Measurements from ENCODE around the gene ZNF688.
A peak's percentile ranks its signal among the peaks of the same experiment; 100 is the strongest.
"Not testable (repeated sequence)": the region's sequence is repeated elsewhere in the genome, so short reads cannot be mapped to it uniquely, and the experiment has no call there.

Gene ZNF688

GRCh38 chr16:30571445-30572322 lies at the start of gene ZNF688:
Gene ZNF688, minus strand, starts transcription at chr16:30571714. Its CDS starts 85 bp downstream, at chr16:30571629.
- DNase-seq = peak; percentile 60

DNA sequence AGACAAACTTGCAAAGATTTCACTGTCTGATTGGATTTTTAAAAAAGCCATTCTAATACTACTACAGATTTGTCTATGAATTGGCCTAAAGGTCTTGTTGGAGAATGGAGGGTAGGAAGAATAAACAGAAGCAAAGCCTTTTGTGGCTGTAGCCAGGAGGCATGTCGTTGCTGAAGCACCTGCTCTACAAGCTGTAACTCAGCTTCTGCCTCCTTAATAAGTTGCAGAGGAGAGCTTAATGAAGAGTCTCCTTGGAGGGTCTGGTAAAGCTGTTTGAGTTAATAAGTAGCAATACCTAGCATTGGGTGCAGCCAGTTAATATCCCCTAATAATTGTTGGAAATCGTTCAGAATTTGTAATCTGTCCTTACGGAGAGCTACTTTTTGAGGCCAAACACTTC lies 48.7 kb upstream of the ZNF688 start:
- DNase-seq = no peak

DNA sequence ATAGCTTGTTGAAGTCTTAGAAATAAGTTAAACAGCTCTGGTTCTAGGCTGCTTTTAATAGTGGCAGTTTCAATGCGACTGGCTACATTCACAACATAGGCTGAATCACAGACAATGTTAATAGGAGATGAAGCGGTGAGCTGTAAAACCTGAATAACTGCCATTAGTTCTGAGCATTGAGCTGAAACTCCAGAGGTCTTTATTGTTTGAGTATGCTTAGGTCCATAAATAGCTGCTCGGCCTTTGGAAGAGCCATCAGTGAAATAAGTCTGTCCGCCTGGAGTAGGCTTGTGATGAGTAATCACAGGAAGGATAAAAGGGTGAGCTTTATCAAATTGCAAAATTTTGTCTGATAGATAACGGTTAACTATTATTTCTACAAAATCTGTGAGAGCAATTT lies 48.1 kb upstream of the ZNF688 start:
- DNase-seq = no peak

DNA sequence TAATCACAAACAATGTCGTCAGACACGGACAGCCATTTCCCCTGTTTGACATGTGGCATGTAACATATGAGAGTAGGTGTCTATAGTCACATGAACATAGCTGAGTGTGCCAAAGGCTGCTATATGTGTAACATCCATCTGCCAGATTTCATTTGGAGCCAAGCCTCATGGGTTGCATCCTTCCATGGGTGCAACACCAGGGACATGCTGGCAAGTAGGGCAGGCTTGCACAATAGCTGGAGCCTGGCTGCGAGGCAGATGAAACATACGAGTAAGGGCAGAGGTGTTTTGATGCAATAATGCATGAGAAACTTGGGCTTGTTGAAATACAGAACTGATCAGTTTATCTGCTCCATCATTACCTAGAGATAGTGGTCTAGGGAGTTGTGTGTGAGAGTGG lies 47.7 kb upstream of the ZNF688 start:
- no peak for DNase-seq

DNA sequence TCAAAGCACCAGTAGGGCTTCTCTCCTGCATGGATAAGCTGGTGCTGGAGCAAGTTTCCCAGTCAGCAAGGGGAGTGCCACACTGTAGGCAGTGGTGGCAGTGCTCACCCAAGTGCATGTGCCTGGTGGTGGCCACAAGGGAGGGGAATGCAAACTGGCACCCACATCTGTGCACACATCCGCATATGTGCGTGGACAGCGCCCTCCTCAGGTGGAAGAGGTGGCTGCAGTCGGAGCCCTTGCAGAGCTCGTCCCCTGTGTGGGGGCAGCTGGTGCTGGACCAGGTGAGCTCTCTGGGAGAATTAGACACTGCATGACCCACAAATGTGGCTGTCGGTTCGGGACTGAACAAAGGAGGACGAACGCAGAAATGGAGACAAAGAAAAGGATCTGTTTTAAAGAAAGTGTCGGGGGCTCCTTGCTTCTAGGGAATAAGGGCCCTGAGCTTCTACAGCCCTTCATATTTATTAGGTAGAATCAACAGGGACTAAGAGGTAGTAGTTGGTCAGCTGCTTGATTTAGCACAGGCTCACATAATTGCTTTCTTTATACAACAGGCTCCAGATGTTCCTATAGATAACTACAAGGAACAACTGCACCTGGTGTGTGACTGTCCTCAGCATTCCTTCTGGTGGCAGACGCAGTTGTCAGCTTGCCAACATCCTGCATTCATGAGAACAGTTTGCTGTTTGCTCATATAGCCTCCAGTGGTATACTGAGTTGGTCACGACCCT lies 44.0 kb upstream of the ZNF688 start:
- DNase-seq = no peak

- DNase-seq = peak; percentile 84
Observed at GRCh38 chr16:30609926-30610839, 38.7 kb upstream of the ZNF688 start, which contains the start of gene ZNF689. Gene ZNF689, minus strand, starts transcription at chr16:30610389. Its CDS starts 348 bp downstream, at chr16:30610041.

DNA sequence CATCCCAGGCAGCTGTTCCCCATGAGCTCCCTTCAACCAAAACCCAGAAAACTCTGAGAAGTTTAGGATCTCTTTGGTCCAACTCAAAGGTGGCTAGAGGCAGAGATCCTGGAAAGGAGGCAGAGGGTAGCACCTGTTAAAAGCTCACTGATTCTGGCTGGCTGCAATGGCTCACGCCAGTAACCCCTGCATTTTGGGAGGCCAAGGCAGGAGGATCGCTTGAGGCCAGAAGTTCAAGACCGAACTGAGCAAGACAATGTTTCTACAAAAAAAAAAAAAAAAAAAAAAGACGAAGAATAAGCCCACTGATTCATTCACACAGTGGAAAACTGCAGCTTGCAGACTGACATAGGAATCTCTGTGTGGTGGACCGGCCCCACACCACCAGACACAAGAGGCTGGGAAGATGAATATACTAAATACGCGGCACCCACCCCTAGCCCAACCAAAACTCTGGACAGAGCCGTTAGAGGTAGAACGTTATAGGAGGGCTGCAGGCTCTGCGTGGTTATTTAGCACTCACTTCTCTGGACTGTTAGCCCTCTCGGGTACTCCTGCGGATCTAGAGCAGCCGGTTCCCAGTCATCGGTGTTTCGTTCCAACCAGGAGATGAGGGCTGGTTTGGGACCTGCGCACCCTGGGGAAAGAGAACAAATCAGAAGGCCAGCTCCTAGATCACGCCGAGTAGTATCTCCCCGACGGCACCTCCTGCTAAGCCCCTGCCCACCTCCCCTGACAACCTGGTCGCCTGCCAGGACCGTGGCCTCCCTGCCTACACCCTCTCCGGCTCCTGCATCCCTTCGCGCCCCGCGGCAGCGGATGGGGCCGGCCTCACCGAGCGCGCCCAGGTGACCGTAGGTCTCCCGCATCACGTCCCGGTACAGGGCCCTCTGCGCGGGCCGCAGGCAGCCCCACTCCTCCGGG lies 37.8 kb upstream of the ZNF688 start:
- DNase-seq = no peak

DNA sequence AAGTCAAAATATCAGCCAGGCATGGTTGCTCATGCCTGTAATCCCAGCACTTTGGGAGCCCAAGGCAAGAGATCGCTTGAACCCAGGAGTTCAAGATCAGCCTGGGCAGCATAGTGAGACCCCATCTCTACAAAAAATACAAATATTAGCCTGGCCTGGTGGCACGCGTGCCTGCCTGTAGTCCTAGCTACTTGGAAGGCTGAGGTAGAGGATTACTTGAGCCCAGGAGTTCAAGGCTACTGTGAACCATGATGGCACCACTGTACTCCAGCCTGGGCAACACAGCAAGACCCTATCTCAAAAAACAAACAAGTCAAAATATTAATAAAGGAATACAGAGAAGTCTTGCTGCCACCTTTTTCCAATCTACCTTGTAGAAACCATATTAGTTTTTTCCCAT lies 34.5 kb upstream of the ZNF688 start:
- no peak for DNase-seq

GRCh38 chr16:30605158-30605557 lies 33.6 kb upstream of the ZNF688 start:
- no peak for DNase-seq

DNA sequence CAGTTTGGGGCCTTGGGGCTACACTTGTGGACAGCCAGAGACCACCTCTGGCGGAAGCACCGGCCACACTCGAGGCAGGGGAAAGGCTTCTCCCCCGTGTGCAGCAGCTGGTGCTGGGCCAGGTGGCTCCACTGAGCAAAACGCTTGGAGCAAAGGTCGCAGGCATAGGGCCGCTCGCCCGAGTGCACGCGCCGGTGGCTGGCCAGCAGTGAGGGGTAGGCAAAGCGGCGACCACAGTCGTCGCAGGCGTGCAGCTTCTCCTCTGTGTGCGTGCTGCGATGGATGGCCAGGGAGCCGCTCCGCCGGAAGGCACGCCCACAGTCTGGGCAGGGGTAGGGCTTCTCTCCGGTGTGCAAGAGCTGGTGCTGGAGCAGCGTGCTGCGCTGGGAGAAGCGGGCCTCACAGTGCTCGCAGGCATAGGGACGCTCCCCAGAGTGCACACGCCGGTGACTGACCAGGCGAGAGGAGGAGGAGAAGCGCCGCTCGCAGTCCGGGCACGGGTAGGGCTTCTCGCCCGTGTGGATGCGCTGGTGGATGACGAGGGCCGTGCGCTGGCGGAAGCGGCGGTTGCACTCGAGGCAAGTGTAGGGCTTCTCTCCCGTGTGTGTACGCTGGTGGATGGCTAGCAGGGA lies 32.9 kb upstream of the ZNF688 start:
- DNase-seq = no peak

- DNase-seq = no peak
Observed at GRCh38 chr16:30603945-30604315, 32.4 kb upstream of the ZNF688 start.

DNA sequence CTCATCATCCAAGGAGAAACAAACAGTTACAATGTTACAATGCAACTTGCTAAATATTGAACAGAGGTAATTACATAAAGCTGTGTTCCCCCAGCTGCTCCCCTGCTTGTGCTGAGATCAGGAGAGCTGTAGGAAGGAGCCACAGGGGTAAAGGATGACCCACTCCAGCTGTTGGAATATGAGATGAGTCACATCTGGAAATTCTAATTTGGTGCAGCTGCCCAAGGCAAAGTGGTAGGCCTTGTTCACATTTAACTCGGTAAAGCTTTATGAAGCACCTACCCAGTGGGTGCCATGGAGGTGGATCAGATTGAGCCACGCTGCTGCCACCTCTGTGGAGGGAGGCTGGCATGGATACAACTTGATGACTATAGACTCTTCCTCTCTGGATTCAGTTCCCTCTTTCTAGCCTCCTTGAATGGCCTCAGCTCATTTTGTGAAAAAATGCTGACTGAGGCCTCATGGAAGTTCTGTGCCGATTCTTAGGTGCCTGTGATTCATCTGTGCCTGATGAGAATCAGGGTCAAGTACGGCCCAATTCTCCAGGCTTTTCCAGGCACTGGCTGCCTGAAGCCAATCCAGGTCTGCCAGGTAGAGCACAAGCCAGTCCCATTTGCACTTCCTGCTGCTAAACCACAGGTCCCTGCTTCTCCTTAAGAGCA lies 31.2 kb upstream of the ZNF688 start:
- DNase-seq = no peak

DNA sequence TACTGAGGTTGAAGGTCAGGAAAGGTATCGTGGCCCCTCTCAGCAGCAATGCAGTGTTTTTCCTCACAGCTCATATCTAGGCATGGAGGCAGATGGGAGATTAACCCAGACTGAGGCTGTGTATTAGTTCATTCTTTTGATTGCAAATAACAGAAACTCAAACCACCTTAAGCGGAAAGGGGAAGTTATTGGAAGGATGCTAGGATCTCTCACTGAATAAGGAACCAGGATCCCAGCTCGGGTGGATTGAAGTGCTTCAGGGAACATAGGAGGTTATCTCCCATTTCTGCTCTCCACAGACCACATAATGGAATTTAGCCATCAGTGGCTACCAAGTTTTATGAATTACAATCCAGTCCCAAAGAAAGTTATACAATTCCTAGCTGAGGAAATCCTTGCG lies 30.5 kb upstream of the ZNF688 start:
- no peak for DNase-seq

DNA sequence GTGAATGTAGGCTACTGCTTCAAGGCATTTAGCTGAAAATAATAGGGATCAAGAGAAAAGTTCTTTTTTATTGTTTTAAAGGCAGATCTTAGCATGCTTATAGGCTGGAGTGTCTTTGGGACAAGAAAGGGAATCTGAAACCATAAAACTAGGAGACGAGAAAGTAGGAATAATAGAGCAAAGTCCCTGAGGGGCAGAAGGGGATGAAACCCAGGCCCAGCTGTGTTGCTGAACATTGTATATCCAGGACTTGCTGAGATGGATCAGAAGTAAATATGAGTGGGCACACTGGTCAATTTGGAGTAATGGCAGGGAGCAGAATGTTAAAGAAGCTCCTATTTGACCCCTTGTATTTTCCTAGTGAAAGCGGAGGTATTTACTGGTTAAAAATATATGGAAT lies 29.4 kb upstream of the ZNF688 start:
- no peak for DNase-seq

GRCh38 chr16:30600215-30600614 lies 28.7 kb upstream of the ZNF688 start:
- DNase-seq = no peak

GRCh38 chr16:30592871-30593270 lies 21.4 kb upstream of the ZNF688 start:
- no peak for DNase-seq

DNA sequence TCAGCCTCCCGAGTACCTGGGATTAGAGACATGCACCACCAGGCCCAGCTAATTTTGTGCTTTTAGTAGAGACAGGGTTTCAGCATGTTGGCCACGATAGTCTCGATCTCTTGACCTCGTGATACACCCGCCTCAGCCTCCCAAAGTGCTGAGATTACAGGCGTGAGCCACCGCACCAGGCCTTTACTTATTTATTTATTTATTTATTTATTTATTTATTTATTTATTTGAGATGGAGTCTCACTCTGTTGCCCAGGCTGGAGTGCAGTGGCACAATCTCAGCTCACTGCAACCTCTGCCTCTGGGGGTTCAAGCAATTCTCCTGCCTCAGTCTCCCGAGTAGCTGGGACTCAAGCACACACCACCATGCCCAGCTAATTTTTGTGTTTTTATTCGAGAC lies 19.4 kb upstream of the ZNF688 start:
- DNase-seq = not testable (repeated sequence)

- DNase-seq = not testable (repeated sequence)
Observed at GRCh38 chr16:30589582-30589981, 18.1 kb upstream of the ZNF688 start.

DNA sequence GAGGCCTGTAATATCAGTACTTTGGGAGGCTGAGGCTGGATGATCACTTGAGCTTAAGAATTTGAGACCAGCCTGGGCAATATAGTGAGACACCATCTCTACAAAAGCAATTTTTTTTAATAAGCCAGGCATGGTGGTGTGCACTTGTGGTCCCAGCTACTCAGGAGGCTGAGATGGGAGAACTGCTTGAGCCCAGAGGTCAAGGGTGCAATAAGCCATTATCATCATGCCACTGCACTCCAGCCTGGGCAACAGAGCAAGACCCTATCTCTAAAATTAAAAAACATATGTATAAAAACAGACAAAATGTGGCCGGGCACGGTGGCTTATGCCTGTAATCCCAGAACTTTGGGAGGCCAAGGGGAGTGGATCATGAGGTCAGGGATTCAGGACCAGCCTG lies 17.1 kb upstream of the ZNF688 start:
- no peak for DNase-seq

DNA sequence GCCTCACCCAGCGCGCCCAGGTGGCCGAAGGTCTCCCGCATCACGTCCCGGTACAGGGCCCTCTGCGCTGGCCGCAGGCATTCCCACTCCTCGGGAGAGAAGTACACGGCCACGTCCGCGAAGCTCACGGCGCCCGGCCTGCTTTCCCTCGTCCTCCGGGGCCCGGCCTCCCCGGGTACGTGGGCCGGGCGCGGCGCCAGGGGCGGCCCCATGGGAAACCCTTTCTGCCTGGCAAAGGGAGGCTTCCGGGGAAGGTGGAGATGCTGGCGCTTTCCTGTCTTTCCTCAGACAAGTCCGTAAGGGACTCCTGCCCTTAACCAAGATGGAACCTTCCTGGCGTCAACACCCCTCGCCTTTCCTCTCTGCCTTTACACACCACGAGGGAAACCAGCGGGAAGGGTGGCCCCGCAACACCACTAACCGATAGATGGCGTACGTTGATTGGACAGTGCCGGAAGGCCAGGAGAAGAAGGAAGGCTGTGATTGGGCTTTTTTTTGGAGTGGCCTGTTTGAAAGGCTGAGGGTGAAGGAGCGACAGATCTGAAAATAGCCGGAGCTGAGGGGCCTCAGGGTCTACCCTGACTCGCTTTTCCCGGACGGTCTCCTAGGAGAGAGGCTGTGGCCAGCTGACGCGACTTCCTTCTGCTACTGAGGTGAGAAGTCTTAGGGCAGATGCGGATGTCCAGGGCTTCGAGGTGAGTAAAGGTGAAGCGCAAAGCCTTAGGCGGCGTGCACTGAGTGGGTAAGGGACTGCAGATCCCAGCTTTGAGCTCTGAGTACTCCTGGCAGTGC lies 14.1 kb upstream of the ZNF688 start, which contains the start of gene ZNF785:
Gene ZNF785, minus strand, starts transcription at position 298 of the 792 bp plus-strand sequence. Its CDS starts 86 bp downstream, at position 212.
- peak; percentile 35 for DNase-seq
